ENCODE measurements around the gene MDGA2. TPM values are rescaled to one million over a fixed set of nuclear protein-coding genes. Genes with fewer than 3 reads are reported as not detected.

The MDGA2 gene
- total and polyA plus RNA-seq, 2 of the 8 experiments (the other 6 are each of a cell fraction or from before 2014, with no cell fraction given), result 0.11 to 0.69 TPM

DNA sequence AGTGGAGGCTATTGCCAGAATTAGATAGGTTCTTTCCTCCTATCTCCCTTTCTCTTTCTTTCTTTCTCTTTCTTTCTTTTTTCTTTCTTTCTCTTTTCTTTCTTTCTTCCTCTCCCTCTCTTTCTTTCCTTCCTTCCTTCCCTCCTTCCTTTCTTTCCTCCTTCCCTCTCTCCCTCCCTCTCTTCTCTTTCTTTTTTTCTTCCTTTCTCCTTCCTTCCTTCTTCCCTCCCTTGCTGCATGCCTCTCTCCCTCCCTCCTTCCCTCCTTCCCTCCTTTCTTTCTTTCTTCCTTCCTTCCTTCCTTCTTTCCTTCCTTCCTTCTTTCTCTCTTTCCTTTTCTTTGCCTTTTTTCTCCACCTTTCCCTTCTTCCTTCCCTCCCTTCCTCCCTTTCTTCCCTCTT lies 16.4 kb upstream of the MDGA2 start (continued):
- TF ChIP-seq ZNF274 (IDR thresholded peaks at IDR 0.05; ENCODE audit: borderline replicate concordance, extremely low read depth, low read length) (no peak), CREB1 (IDR thresholded peaks at IDR 0.05) (no peak), BRCA1 (IDR thresholded peaks at IDR 0.05; ENCODE audit: low read depth, low read length) (no peak), SIN3A (conservative IDR thresholded peaks at IDR 0.05 in 1 of 2, IDR thresholded peaks at IDR 0.05 in 1 of 2; ENCODE audit: low read depth in 1 of 2, low read length in 2 of 2) (no peak), TAF1 (IDR thresholded peaks at IDR 0.05; ENCODE audit: low read depth, low read length) (no peak), NANOG (IDR thresholded peaks at IDR 0.05; ENCODE audit: insufficient read depth, low read depth, low read length, poor library complexity, severe bottlenecking) (no peak), KDM4A (IDR thresholded peaks at IDR 0.05; ENCODE audit: low read depth, low read length, severe bottlenecking) (no peak), ASH2L (IDR thresholded peaks at IDR 0.05; ENCODE audit: low read length) (no peak), TAF7 (optimal IDR thresholded peaks at IDR 0.05; ENCODE audit: borderline replicate concordance, low read depth, low read length) (no peak), RFX5 (IDR thresholded peaks at IDR 0.05; ENCODE audit: borderline replicate concordance, low read depth, low read length) (no peak)
- TF ChIP-seq, protein P1, sequence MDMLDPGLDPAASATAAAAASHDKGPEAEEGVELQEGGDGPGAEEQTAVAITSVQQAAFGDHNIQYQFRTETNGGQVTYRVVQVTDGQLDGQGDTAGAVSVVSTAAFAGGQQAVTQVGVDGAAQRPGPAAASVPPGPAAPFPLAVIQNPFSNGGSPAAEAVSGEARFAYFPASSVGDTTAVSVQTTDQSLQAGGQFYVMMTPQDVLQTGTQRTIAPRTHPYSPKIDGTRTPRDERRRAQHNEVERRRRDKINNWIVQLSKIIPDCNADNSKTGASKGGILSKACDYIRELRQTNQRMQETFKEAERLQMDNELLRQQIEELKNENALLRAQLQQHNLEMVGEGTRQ (IDR thresholded peaks at IDR 0.05; ENCODE audit: low read length), result no peak

All from H1 (cell line).